ENCODE data around the gene PHC3.

PHC3 gene

DNA sequence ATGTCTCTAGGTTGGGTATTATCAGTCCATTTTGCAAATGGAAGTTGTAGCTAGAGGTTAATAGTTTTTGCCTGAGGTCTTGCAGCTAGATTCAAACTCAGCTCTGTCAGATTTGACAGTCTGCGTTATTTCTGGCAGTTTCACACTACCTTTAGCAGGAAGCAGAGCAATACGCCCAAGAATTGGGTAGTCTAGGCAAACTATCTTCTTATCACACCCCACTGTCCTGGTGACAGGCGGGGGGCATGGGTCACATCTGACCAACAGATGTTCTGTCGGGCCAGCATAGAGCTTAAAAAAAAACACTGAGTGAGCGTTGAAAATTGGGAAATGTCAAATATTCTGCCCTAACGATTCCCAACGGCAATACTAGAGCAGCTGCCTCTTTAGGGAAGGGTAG lies 138.0 kb downstream of the PHC3 start:
- H3K27ac ChIP-seq = no peak overlapping the region
- TF ChIP-seq ZFX (IDR thresholded peaks at IDR 0.05; ENCODE audit: borderline replicate concordance) = no peak
- no peak for TF ChIP-seq CTCF (IDR thresholded peaks at IDR 0.05)

DNA sequence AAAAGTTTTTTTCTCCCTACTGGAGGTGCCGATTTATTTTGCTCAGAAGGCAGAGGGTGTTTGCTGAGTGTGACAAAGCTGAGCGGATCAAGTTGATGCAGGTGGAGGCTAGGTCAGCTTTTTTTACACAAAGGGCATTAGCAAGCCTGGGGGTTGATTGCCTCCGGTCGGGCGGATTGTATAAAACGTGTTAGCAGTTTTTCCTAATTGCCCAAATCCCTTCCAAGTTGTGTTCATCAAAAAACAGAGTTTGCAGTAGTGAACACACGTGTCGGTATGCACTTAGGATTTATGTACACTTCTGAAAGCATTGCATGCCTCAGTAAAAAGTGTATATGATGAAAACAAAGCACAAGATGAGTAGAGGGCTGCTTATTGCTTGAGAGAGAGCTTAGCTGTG lies 141.1 kb downstream of the PHC3 start:
- TF ChIP-seq CTCF (IDR thresholded peaks at IDR 0.05) (no peak), ZFX (IDR thresholded peaks at IDR 0.05; ENCODE audit: borderline replicate concordance) (no peak)

DNA sequence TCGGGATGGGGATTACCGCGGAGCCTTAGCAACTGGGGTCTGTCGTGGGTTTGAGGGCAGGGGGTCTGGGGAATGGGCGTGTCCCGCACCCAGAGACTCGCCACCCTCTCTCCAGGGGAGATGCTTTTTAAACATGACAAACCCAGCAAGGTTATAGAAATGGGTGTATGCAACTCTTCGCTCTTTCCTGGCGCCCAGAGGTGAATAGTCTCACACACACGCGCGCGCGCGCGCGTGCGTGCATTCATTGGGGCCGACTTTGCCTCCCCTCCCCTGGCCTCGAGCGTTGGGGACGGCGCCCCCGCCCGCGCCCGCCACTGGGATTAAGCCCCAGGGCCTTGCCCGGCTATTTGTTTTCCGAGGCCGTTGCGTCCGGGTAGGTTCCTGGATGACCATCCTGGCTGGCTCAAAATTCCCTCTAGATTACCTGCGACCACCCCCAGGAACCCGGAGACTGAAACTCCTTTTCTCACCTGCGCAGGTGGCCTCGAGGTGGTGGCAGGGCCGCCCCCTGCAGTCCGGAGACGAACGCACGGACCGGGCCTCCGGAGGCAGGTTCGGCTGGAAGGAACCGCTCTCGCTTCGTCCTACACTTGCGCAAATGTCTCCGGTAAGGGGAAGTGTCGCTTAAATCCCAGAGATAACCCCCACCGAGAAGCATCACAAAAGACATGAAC lies 143.0 kb downstream of the PHC3 start:
- TF ChIP-seq ZFX (IDR thresholded peaks at IDR 0.05; ENCODE audit: borderline replicate concordance) (no peak), CTCF (IDR thresholded peaks at IDR 0.05) (no peak; the same call in 1 of the 2 replicates)

More for the DNA sequence above, 141.1 kb downstream of the PHC3 start:
- H3K27ac ChIP-seq = no peak overlapping the region

More for the DNA sequence above, 143.0 kb downstream of the PHC3 start:
- H3K27ac ChIP-seq = 0 out of 2 replicates have a peak overlapping the region, but pooled peaks have one; percentile 22
